SK-N-SH (cell line): ENCODE data around the gene ABR. TPM values are rescaled to one million over a fixed set of nuclear protein-coding genes. Genes with fewer than 3 reads are reported as not detected.

Source experiments
- CTCF ChIA-PET: fragments of 300-600, 350-600 bp; formaldehyde crosslinking; extraction: SDS; loops from one replicate; lab custom pipeline; 2021; lab: Yijun Ruan, JAX
- POLR2A ChIA-PET: fragments of 350-600 bp; sonication (Branson Sonifier 250); formaldehyde crosslinking; extraction: SDS; loops from one replicate; lab custom pipeline; 2020; ENCODE audit warnings: antibody characterized with exemption, inconsistent platforms; lab: Yijun Ruan, JAX
- DNase-seq: peaks from one replicate; pipeline ENCODE4 v3.0.0; 2012
- H2AFZ ChIP-seq: fragments of 200-600 bp; sonication (generic); 2 replicates; pipeline ENCODE4 v1.8.1; 2016; ENCODE audit warnings: antibody characterized with exemption, mild to moderate bottlenecking, low read depth
- H3F3A ChIP-seq: fragments of 200-600 bp; sonication (generic); replicated peaks from 2 replicates; pipeline ENCODE3; 2016; ENCODE audit warnings: antibody characterized with exemption, mild to moderate bottlenecking; ENCODE audit not compliant: insufficient read depth
- H3K27ac ChIP-seq, 2 experiments: fragments of 200-500 bp in 1 of 2; fragments of 200-600 bp in 1 of 2; sonication (Bioruptor generic) in 1 of 2; sonication (generic), shearing (Covaris generic) in 1 of 2; 2 replicates each; pipeline versions ENCODE4 v1.5.1 to v1.6.1; 2014 to 2016; ENCODE audit warnings: low read depth in 2 of 2, inconsistent platforms in 1 of 2, low read length in 1 of 2, mild to moderate bottlenecking in 1 of 2, mixed read lengths in 1 of 2
- H3K27me3 ChIP-seq: fragments of 200-600 bp; sonication (generic), shearing (Covaris generic); 2 replicates; pipeline ENCODE4 v1.6.1; 2016; ENCODE audit warnings: mixed run types; ENCODE audit not compliant: insufficient read depth
- H3K36me3 ChIP-seq, 2 experiments: fragments of 200-500 bp in 1 of 2; fragments of 200-600 bp in 1 of 2; sonication (Bioruptor generic) in 1 of 2; sonication (generic) in 1 of 2; replicated peaks in 1 of 2; 2 replicates each; pipeline versions ENCODE3 to v1.5.1; 2014 to 2016; ENCODE audit warnings: low read length in 1 of 2, mild to moderate bottlenecking in 1 of 2; ENCODE audit not compliant: insufficient read depth in 2 of 2, control insufficient read depth in 1 of 2
- H3K4me1 ChIP-seq, 2 experiments: fragments of 200-500 bp in 1 of 2; fragments of 200-600 bp in 1 of 2; sonication (Bioruptor generic) in 1 of 2; sonication (generic), shearing (Covaris generic) in 1 of 2; 2 replicates each; pipeline versions ENCODE4 v1.5.1 to v1.6.1; 2014 to 2016; ENCODE audit warnings: low read depth in 1 of 2, low read length in 1 of 2, mixed run types in 1 of 2; ENCODE audit not compliant: insufficient read depth in 2 of 2, control insufficient read depth in 1 of 2
- H3K4me2 ChIP-seq: fragments of 200-600 bp; sonication (generic), shearing (Covaris generic); 2 replicates; pipeline ENCODE4 v1.6.1; 2017; ENCODE audit warnings: mixed run types
- H3K4me3 ChIP-seq, 2 experiments: fragments of 200-500 bp in 1 of 2; fragments of 200-600 bp in 1 of 2; sonication (Bioruptor generic) in 1 of 2; sonication (generic), shearing (Covaris generic) in 1 of 2; 2 replicates each; pipeline versions ENCODE4 v1.5.1 to v1.8.1; 2014 to 2016; ENCODE audit warnings: low read depth in 2 of 2, inconsistent platforms in 1 of 2, low read length in 1 of 2, mild to moderate bottlenecking in 1 of 2, mixed read lengths in 1 of 2, moderate library complexity in 1 of 2
- H3K79me2 ChIP-seq: fragments of 200-600 bp; sonication (generic); 2 replicates; pipeline ENCODE4 v1.8.1; 2017; ENCODE audit warnings: mild to moderate bottlenecking; ENCODE audit not compliant: insufficient read depth
- H3K9ac ChIP-seq: fragments of 200-600 bp; sonication (generic); 2 replicates; pipeline ENCODE4 v1.6.1; 2017; ENCODE audit warnings: mixed run types
- H3K9me2 ChIP-seq: fragments of 200-600 bp; sonication (generic); 2 replicates; pipeline ENCODE4 v1.6.1; 2017; ENCODE audit warnings: mixed run types
- H3K9me3 ChIP-seq: fragments of 200-600 bp; sonication (generic); 2 replicates; pipeline ENCODE4 v1.6.1; 2017; ENCODE audit warnings: mixed run types, mild to moderate bottlenecking, moderate library complexity
- H4K20me1 ChIP-seq: fragments of 200-600 bp; sonication (generic); 2 replicates; pipeline ENCODE4 v1.6.1; 2017; ENCODE audit warnings: mild to moderate bottlenecking, mixed run types; ENCODE audit not compliant: insufficient read depth
- EZH2phosphoT487 ChIP-seq: fragments of 200-600 bp; sonication (generic); IDR thresholded peaks from 2 replicates; pipeline ENCODE4 v1.6.1; 2017; ENCODE audit warnings: low read depth, mixed run types, mild to moderate bottlenecking, antibody characterized with exemption, moderate library complexity, borderline replicate concordance
- NRF1 ChIP-seq: IDR thresholded peaks from 2 replicates; pipeline ENCODE4 v1.6.1; 2012; ENCODE audit warnings: low read depth, mild to moderate bottlenecking, low read length
- POLR2AphosphoS5 ChIP-seq: IDR thresholded peaks from 2 replicates; pipeline ENCODE4 v1.6.1; 2012; ENCODE audit warnings: low read depth, low read length
- WGBS: methylation state at CpG from one replicate; pipeline ENCODE4 v1.1.6; 2017; ENCODE audit warnings: low lambda C conversion rate; 5-methylcytosine and 5-hydroxymethylcytosine counted together
- polyA plus RNA-seq, 3 experiments: library from polyadenylated mRNA; depleted of rRNA; stranded (reverse); fragments of >200 nt; gene quantifications; 2 replicates each; pipeline ENCODE4 v1.2.3, GENCODE V29; 2012
- TF ChIP-seq, protein P1 (sequence below): IDR thresholded peaks from 2 replicates; pipeline ENCODE4 v1.6.1; 2012; ENCODE audit warnings: mild to moderate bottlenecking, low read depth, low read length, moderate library complexity
- TF ChIP-seq, protein P2 (sequence below): fragments of 150-350 bp; IDR thresholded peaks from 2 replicates; pipeline ENCODE4 v1.6.1; 2017; ENCODE audit warnings: antibody characterized with exemption, low read length, low read depth, borderline replicate concordance

The ABR gene
- polyA plus RNA-seq (2012; rRNA removed): 86.1 and 117 TPM in 2 replicates
- 49.2 and 63.6 TPM in 2 replicates for polyA plus RNA-seq (2012; cell fraction: cytosol; rRNA removed)
- 122 and 173 TPM in 2 replicates for polyA plus RNA-seq (2012; cell fraction: nucleus; rRNA removed)

DNA sequence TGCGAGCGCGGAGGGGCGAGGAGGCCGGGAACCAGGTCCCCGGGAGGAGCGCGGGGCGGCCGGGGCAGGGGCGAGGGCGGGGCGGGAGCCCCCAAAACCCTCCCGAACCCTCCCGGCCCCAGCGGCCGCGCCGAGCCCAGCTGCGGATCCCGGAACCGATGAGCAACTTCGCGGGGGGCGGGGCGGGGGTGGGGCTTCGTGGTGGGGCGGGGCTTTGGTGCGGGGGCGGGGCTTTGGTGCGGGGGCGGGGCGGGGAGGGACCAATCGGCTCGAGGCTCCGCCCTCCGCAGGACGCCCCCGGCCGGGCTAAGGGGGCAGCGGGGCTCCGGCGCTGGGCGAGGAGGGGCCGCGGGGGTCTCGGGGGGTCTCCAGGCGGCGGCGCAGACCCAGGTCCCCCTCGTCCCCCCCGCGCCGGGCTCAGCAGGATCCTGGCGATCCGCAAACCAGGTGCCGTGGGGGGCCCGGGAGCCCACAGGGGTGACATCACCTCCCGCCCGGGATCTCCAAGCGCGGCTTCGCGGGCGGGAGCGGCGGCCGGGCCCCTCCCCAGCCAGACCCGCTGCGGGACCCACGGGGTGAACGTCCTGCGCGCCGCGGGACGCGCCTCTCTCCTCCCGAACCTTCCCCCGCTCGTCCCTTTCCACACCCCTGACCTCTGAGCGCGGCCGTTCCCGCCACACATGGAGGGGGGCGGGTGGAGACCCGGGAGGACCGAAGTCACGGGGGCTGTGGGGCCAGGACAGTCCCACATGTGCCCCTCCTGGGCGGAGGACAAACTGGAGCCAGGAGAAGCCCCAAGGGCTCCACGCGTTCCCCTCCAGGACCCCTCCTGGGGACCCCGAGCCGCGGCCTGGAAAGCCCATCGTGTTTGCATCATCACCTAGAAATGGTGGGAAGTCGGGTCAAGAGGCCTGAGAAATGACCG is at the start of gene ABR:
ABR (minus strand) TSS at position 164 of the 925 bp plus-strand sequence. CDS start 254 bp downstream, outside the sequence.
- 48% methylated on average over 5 of the region's 98 CpGs for WGBS
- DNase-seq: peak; percentile 91
- Histone ChIP-seq H3K79me2 (no peaks in the 10 kb centered on the region), H3K9ac (peak within 1 kb of the TSS; percentile 82), H3F3A (no peaks in the 10 kb centered on the region), H3K9me2 (no peaks in the 10 kb centered on the region), H3K27ac (peak within 1 kb of the TSS in 1 of 2 experiments; percentile 48; a peak in 1 of 4 replicates), H4K20me1 (0 out of 2 replicates have a peak, but pooled peaks cover 5% of the 10 kb centered on the region), H3K27me3 (no peaks in the 10 kb centered on the region), H3K36me3 (no peaks in the 10 kb centered on the region), H3K4me3 (peak within 1 kb of the TSS; percentile 75 to 76), H3K9me3 (no peaks in the 10 kb centered on the region), H2AFZ (peak within 1 kb of the TSS; percentile 85), H3K4me1 (peaks cover 0 to 31% of the 10 kb centered on the region in 2 experiments; a peak in 1 of 4 replicates), H3K4me2 (peak within 1 kb of the TSS; percentile 96)
- TF ChIP-seq NRF1 (no peak), POLR2AphosphoS5 (0 out of 2 replicates have a peak, but pooled peaks have one; percentile 15)
- ChIA-PET CTCF (interaction anchor here (1.1 to 3.7 kb wide), 3 partner anchors 57 to 153 kb away, joined by 3 to 24 read pairs (median 22); no protein-coding TSS in a partner anchor), POLR2A (no interaction called here)

DNA sequence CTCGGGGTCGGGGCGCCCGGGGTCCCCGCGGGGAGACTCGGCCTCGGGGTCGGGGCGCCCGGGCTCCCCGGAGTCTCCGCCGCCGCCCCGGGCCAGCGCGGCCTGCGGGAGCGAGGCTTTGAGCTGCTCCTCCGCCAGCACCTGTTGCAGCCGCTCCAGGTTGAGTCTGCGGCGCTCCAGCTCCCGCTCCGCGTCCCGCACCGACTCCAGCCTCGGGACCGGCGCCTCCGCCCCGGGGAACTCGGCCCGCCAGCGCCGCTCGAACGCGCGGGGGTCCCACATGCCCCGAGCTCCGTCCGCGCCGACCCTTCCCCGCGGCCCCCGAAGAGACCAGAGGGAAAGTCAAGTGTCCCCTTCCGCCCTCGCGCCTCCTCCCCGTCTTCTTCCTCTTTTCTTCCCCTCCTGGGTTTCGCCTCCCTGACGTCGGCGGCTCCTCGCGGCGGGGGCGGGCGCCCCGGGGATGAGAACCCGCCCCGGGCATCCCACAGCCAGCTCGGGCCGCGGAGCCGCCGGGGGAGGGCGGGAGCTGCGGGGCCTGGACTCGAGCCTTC is 49.6 kb upstream of the ABR start:
- peak; percentile 75 for DNase-seq
- Histone ChIP-seq H3K9me3 (no peaks in the 10 kb centered on the region), H3K79me2 (no peaks in the 10 kb centered on the region), H3K9ac (no peak overlapping the region), H2AFZ (no peak overlapping the region), H3K4me1 (peaks cover 0 to 4% of the 10 kb centered on the region in 2 experiments; a peak in 1 of 4 replicates), H3F3A (no peaks in the 10 kb centered on the region), H3K9me2 (no peaks in the 10 kb centered on the region), H3K4me3 (peak overlapping the region in 1 of 2 experiments; percentile 38; a peak in 2 of 4 replicates), H3K36me3 (no peaks in the 10 kb centered on the region), H4K20me1 (no peaks in the 10 kb centered on the region), H3K4me2 (peak overlapping the region; percentile 63; the same call in 1 of the 2 replicates), H3K27ac (no peak overlapping the region)
- CTCF ChIA-PET: interaction anchor here (0.6 to 1.2 kb wide), 2 partner anchors 12 to 60 kb away, joined by 3 to 4 read pairs; no protein-coding TSS in a partner anchor
- 3% methylated on average over 12 of the region's 74 CpGs for WGBS
- POLR2A ChIA-PET: no interaction called here
- TF ChIP-seq, protein P1, sequence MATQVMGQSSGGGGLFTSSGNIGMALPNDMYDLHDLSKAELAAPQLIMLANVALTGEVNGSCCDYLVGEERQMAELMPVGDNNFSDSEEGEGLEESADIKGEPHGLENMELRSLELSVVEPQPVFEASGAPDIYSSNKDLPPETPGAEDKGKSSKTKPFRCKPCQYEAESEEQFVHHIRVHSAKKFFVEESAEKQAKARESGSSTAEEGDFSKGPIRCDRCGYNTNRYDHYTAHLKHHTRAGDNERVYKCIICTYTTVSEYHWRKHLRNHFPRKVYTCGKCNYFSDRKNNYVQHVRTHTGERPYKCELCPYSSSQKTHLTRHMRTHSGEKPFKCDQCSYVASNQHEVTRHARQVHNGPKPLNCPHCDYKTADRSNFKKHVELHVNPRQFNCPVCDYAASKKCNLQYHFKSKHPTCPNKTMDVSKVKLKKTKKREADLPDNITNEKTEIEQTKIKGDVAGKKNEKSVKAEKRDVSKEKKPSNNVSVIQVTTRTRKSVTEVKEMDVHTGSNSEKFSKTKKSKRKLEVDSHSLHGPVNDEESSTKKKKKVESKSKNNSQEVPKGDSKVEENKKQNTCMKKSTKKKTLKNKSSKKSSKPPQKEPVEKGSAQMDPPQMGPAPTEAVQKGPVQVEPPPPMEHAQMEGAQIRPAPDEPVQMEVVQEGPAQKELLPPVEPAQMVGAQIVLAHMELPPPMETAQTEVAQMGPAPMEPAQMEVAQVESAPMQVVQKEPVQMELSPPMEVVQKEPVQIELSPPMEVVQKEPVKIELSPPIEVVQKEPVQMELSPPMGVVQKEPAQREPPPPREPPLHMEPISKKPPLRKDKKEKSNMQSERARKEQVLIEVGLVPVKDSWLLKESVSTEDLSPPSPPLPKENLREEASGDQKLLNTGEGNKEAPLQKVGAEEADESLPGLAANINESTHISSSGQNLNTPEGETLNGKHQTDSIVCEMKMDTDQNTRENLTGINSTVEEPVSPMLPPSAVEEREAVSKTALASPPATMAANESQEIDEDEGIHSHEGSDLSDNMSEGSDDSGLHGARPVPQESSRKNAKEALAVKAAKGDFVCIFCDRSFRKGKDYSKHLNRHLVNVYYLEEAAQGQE: no peak
- TF ChIP-seq, protein P2, sequence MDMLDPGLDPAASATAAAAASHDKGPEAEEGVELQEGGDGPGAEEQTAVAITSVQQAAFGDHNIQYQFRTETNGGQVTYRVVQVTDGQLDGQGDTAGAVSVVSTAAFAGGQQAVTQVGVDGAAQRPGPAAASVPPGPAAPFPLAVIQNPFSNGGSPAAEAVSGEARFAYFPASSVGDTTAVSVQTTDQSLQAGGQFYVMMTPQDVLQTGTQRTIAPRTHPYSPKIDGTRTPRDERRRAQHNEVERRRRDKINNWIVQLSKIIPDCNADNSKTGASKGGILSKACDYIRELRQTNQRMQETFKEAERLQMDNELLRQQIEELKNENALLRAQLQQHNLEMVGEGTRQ: no peak
- peak; percentile 64; the same call in 1 of the 2 replicates for TF ChIP-seq EZH2phosphoT487
- TF ChIP-seq, all 33 proteins: peak for 1
- peaks cover 48% of the 10 kb centered on the region for H3K27me3 ChIP-seq
